GM08714 (cell line): Measurements from ENCODE around the gene ZCCHC7.
"Not testable (repeated sequence)": the region's sequence is repeated elsewhere in the genome, so short reads cannot be mapped to it uniquely, and the experiment has no call there.

Experiments used
- H3K4me3 ChIP-seq: fragments of 200-500 bp; sonication (Bioruptor generic); 2 replicates; pipeline ENCODE4 v1.5.1; 2014; ENCODE audit warnings: mild to moderate bottlenecking, low read length, inconsistent platforms
- ZNF274 ChIP-seq: IDR thresholded peaks from 2 replicates; pipeline ENCODE4 v1.6.1; 2012; ENCODE audit warnings: mild to moderate bottlenecking, low read depth, low read length

Gene ZCCHC7

DNA sequence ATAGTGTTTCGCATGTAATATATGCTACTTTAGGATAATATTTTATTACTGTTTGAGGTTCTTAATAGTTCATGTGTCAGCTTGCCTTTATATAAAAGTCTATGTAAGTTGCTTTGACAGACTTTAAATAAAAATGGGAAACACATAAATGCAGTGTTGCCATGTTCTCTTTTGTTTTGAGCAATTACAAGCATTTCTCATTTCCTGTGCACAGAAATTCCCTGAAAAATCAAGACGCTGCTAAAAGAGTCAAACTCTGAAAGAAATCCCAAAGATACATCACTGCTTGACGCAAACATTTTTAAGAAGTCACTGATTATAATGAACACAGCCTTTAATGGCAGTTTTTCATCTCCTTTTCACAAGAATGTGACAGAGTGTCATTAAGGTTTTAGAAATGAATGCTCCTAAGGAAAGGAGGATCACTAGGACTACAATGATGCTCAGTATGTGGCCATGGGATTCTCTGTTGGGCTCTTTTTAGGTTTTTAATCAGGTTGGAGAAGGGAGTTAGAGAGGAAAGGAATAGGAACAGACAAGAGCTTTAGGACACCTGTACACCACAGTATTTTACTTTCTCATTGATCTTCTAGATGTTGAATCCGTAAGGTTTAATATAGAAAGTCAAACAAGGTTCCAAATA is 29.4 kb downstream of the ZCCHC7 start:
- TF ChIP-seq ZNF274: no peak
- no peak overlapping the region for H3K4me3 ChIP-seq

DNA sequence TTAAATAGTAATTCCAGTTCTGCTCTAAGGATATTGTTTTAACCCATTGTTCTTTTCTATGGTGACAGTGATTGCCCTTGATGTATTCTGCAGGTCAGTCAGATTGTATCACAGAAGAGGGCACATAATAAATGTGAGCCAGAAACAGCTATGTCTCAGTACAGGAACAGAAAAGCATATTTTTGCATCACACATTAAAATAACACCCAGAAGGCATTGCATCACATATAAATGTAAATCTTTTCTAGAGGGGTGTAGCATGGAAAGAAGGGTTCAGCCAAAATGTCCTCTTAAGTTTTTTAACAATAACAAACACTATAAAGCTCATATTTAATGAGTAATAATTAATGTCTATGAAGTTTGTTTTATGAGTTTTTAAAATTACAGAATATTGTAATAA is 30.0 kb downstream of the ZCCHC7 start:
- no peak overlapping the region for H3K4me3 ChIP-seq
- no peak for TF ChIP-seq ZNF274

DNA sequence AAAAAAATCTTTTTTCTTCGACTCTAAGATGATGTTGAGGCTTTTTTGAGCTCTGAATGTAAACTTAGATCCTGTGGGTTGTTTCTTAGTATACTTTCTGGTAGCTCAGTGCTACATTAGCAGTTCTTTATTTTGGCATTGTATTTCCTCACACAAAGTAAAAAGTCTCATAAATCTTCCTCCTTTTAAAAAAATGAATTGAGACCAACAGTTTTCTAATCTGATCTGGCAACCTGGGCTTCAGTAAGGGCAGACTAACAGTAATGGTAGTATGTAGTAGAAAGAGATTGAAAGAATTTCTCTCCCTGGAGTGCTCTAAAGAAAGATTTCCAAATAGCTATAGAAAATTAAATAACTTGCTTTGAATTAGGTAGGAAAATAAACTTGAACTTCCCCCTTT is 31.4 kb downstream of the ZCCHC7 start:
- no peak for TF ChIP-seq ZNF274
- no peak overlapping the region for H3K4me3 ChIP-seq

DNA sequence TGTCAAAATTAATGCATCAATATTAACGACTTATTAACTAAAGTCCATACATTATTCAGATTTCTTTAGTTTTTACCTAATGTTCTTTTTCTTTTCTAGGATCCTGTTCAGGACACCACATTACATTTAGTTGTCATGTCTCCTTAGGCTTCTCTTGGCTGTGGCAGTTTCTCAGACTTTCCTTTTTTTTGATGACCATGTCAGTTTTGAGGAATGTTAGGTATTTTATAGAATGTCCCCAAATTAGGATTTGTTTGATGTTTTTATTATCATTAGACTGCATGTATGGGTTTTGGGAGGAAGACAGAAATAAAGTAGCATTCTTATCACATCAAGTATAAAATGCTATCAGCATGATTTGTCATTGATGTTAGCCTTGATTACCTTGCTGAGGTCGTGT is 32.0 kb downstream of the ZCCHC7 start:
- no peak for TF ChIP-seq ZNF274
- no peak overlapping the region for H3K4me3 ChIP-seq

DNA sequence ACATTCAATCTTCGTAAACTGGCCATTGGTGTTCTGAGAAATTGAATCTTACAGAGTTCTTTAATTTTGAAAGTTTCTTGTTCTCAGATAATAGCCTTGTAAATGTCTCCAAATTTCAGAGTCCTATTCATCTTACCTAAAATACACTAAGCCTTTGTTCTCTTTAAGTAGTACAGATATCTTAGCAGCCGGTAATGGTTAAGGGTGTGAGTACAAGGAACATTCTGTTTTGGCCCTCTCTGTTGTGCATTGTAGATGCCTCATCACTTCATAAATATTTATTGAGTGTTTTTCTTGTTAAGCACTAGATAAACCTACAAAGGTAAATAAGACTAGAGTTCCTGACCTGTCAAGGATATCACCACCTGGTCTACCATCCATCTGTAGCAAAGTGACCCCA is 35.2 kb downstream of the ZCCHC7 start:
- no peak for TF ChIP-seq ZNF274
- no peak overlapping the region for H3K4me3 ChIP-seq

DNA sequence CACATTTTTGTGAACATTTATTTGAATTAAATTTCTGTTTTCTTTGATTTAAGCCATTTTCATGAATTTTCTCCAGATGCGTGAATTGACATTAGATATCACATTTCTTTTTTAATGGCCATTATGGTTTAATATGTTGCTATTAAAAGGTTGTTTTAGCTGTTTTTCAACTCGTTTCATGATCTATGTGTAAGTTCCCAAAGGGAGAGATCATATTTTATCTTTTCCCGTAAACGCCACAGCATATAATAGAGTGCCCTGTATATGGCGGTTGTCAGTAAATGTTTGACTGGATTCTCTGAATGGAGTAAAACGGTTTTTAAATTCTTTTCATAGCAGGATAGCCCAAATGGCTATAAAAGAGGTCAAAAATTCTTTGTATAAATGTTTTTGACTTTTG is 35.8 kb downstream of the ZCCHC7 start:
- H3K4me3 ChIP-seq: no peak overlapping the region
- no peak for TF ChIP-seq ZNF274

DNA sequence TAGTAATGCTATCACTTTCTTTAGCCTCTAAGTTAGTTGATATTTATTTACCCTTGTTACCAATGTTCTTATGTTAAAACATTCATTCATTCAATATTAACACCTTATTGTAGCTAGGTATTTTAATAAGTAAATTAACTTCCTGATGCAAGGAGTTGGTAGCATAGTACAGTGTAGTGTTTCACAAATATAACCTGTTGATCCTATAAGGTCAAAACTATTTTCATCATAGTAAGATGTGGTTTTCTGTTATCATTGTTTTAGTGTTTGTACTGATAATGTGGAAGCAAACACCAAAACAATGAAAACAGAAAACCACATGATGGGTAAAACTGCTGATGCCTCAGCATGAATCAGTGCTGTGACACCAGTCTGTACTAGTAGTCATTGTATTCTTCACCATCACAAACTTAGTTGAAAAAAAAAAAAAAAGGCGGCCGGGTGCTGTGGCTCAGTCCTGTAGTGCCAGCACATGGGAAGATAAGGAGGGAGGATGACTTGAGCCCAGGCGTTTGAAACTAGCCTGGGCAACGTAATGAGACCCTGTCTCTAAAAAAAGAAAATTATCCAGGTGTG is 36.5 kb downstream of the ZCCHC7 start:
- H3K4me3 ChIP-seq: no peak overlapping the region
- TF ChIP-seq ZNF274: no peak

DNA sequence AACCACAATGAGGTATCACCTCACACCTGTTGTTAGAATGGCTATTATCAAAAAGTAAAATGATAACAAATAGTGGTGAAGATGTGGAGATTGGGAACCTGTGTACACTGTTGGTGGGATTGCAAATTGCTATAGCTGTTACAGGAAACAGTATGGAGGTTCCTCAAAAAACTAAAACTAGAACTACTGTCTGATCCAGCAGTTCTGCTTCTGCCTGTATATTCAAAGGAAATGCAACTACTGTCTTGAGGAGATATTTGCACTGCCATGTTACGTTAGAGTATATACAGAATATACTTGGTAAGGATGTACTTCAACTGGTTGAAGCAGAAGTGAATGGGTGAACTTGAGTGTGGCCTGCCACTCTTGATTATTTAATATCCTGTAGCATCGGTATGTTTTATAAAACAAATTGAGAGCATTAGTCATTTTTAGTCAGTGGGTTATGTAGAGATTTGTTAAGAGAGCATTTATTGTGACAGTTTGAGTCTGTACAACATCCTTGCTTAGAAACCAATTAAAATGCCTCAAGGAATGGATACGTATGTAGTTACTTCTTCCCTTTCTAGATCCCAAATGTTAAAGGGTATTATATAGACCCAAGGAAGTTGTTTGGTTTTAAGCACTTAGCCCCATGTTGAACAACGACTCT is 37.5 kb downstream of the ZCCHC7 start:
- TF ChIP-seq ZNF274: no peak

DNA sequence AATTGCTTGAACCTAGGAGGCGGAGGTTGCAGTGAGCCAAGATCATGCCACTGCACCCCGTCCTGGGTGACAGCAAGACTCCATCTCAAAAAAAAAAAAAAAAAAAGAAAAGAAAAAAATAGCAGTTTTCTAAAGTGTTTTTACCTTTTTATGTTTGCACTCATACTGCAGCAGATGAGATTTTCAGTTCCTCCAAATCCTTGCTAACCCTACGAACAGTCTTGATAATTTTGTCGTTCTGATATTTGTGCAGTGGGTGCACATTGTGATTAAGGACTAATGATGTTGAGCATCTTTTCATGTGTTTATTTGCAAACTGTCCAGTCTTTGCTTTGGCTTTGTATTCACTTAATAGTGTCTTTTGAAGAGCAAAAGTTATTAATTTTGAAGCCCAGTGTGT is 42.9 kb downstream of the ZCCHC7 start:
- no peak overlapping the region for H3K4me3 ChIP-seq
- TF ChIP-seq ZNF274: no peak

More for the DNA sequence above, 37.5 kb downstream of the ZCCHC7 start:
- H3K4me3 ChIP-seq: no peak overlapping the region

DNA sequence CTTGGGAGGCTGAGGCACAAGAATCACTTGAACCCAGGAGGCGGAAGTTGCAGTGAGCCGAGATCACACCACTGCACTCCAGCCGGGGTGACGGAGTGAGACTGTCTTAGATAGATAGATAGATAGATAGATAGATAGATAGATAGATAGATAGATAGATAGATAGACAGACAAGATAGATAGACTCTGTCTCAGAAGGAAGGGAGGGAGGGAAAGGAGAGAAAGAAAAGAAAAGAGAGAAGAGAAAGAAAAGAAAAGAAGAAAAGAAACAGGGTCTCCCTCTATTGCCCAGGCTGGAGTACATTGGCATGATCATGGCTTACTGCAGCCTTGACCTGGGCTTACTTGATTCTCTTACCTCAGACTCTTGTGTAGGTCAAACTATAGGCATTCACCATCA is 44.0 kb downstream of the ZCCHC7 start:
- not testable (repeated sequence) for H3K4me3 ChIP-seq

DNA sequence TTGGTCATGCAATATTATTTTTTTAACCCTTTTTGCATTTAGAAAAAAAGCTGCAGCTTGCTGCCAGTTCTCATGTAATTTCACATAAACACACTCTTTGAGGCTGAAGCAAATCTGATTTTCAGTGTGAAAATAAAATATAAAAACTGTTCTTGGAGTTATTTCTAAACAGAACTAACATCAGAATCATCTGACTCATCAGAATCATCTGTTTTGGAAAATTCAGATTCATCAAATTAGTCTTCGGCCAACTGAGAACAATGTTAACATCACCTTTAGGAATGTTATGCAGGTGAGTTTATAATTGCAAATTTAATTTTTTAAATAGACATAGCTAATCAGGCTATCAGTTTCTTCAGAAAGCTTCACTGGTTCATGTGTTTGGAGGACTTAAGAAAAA is 45.3 kb downstream of the ZCCHC7 start:
- no peak for TF ChIP-seq ZNF274
- no peak overlapping the region for H3K4me3 ChIP-seq

DNA sequence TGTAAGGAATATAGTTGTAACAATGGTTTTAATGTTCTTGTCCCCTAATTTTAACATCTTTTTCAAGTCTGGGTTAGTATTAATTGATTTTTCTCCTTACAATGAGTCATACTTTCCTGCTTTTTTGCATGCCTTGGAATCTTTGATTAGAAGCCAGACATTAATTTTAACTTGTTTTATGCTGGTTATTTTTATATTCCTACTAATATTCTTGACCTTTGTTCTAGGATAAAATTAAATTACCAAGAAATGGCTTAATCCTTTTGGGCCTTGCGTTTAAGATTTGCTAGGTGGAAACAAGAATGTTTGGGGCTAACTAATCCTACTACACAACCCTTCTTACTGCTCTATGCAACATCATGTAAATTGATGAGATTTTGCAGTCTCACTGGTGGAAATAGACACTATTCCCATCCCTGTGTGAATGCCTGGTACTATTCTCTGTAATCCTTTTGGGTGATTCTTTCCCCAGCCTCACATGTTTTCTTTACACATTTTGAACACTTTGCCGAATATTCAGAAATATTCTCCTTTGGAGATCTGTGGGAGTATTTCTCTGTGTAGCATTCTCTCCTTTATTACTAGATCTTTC is 47.2 kb downstream of the ZCCHC7 start:
- TF ChIP-seq ZNF274: no peak
- no peak overlapping the region for H3K4me3 ChIP-seq

DNA sequence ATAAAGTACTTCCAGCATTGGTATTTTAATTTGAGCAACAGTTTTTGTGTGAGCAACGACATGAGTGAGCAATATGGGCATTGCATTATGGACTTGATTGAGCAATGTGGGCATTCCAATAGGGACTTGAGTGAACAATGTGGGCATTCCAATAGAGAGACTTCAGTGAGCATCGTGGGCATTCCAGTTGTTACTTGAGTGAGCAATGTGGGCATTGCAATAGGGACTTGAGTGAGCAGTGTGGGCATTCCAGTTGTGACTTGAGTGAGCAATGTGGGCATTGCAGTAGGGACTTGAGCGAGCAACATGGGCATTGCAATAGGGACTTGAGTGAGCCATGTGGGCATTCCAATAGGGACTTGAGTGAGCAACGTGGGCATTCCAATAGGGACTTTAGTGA is 52.2 kb downstream of the ZCCHC7 start:
- no peak for TF ChIP-seq ZNF274
- no peak overlapping the region for H3K4me3 ChIP-seq

DNA sequence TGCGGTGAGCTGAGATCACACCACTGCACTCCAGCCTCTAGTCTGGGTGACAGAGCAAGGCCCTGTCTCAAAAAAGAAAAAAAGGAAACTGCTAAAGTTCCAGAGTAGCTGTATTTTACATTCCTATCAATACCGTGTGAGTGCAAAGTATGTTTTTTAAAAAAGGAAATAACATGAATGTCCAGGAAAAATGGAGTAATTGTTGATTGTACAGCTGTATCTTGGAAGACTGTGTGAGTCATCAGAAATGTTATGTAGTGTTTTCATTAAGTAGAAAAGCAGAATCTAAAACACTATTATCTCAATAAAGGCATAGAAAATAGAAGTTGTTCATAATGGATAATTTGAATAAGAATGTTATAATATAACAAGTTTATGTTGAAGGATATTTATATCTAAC is 53.9 kb downstream of the ZCCHC7 start:
- no peak overlapping the region for H3K4me3 ChIP-seq
- no peak for TF ChIP-seq ZNF274

DNA sequence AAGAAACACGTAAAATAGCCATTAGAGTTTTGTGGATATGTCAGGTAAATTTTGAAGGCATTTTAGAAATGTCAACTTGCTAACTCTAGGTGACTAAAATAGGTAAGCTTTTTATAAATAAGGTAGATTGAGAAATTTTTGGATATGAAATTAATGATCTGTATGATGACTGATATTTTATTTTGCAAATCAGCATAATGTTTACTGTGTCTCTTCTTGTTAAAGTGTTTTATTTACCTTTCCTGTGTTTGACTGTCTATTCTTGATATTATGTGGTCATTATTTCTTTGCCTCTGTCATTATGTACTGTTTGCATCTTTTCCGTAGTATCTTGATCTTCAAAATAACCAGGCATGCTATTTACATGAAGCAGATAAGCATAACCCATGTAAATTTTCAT is 58.4 kb downstream of the ZCCHC7 start:
- no peak for TF ChIP-seq ZNF274
- no peak overlapping the region for H3K4me3 ChIP-seq
